Cerebellar cortex (tissue), 1 donor: ENCODE measurements around the gene GNG14.
"Not testable (repeated sequence)": the region's sequence is repeated elsewhere in the genome, so short reads cannot be mapped to it uniquely, and the experiment has no call there.

ENCODE experiments used
- DNase-seq: peaks from one replicate; pipeline ENCODE4 v3.0.0-alpha.2; 2015; ENCODE audit warnings: low spot score

The GNG14 gene

DNA sequence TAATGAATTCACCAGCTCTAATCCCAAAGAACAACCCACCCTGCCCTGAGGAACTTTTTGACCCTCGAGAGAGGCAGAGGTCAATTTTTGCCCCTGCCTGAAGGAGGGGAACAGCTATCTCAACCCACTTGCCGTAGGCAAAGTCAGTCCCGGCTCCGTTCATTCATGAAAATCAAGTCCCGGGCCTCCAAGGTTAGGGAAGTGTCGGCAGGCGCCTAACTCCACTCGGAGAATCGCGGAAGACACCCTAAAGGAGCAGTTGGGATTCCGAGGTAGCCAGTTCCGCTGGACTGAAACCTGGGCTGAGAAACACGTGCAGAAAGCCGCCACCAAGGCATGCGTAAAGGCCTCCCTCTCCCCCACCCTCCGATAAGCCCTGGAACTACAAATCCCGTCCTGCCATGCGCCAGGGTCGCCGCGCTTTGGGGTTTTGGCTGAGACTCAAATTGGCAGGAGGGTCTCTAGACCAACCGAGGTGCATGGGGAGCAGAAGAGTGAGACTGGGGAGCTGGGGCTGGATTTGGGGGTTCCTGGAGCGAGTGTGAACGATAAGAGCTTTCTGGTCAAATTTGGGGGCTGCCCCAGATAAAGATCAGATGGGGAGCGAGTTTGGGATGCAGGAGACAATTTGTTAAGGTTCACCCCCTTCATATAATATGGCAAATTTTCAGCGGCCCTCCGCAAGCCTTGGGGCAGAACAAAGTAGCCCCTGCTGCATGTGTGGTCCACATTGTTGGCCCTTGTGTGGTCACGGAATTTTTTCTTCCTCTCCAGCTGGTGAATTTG lies 36.0 kb downstream of the GNG14 start, which contains the start of gene TNPO2:
TSS of gene TNPO2 (minus strand) at position 292 of the 786 bp plus-strand sequence. CDS start 2,955 bp downstream, outside the sequence.
- peak; percentile 87 for DNase-seq

GRCh38 chr19:12725612-12726011 lies 37.8 kb downstream of the GNG14 start:
- not testable (repeated sequence) for DNase-seq

DNA sequence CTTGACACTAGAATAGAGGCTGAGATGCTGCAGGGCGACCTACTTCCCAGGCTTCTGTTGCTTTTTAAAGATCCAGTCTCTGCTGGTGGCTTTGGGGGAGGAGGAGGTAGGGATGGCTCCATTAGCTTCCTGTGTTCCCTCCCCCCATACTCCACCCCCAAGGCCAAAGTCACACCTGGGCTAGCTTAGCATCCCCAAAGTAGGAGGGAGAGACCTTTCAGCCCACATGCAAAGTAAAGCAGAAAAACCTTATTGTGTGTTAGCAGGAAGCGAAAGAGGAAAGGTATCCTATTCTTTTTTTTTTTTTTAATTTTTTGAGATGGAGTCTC lies 39.2 kb downstream of the GNG14 start:
- no peak for DNase-seq

- no peak for DNase-seq
These were observed 40.1 kb downstream of the GNG14 start for GRCh38 chr19:12727745-12728433.

GRCh38 chr19:12730064-12730463 lies 42.3 kb downstream of the GNG14 start:
- DNase-seq: no peak

GRCh38 chr19:12731337-12731736 lies 43.5 kb downstream of the GNG14 start:
- no peak for DNase-seq

GRCh38 chr19:12733369-12734214 lies 45.8 kb downstream of the GNG14 start:
- DNase-seq: no peak

- DNase-seq: peak; percentile 100
These were observed 49.4 kb downstream of the GNG14 start, which contains the start of gene GET3 for GRCh38 chr19:12736995-12737834. Gene GET3, plus strand, starts transcription at chr19:12737497. Its CDS starts 9 bp downstream, at chr19:12737506.

- DNase-seq: no peak
These were observed 50.1 kb downstream of the GNG14 start for GRCh38 chr19:12737835-12738351.
